Fibroblast of lung (primary cell): Measurements from ENCODE around the gene SYT13. TPM values are rescaled to one million over a fixed set of nuclear protein-coding genes. Genes with fewer than 3 reads are reported as not detected.

Experiments
- DNase-seq, 2 donors: peaks; one replicate each; pipeline versions ENCODE4 v3.0.0 to v3.0.0-alpha.2; 2010; ENCODE audit warnings: low read depth in 2 of 2
- H2AFZ ChIP-seq: 2 replicates; pipeline ENCODE4 v1.5.1; 2012; ENCODE audit warnings: low read length, control low read depth, inconsistent platforms
- H3K27ac ChIP-seq: 2 replicates; pipeline ENCODE4 v1.5.1; 2011; ENCODE audit warnings: low read length, control low read depth; ENCODE audit not compliant: insufficient read depth
- H3K27me3 ChIP-seq: 2 replicates; pipeline ENCODE4 v1.5.1; 2011; ENCODE audit warnings: mild to moderate bottlenecking, low read length; ENCODE audit not compliant: control insufficient read depth, insufficient read depth
- H3K36me3 ChIP-seq: 2 replicates; pipeline ENCODE4 v1.5.1; 2011; ENCODE audit warnings: low read length; ENCODE audit not compliant: control insufficient read depth, insufficient read depth
- H3K4me1 ChIP-seq: 2 replicates; pipeline ENCODE4 v1.5.1; 2011; ENCODE audit warnings: low read length; ENCODE audit not compliant: control insufficient read depth, insufficient read depth; ENCODE audit errors: extremely low read depth
- H3K4me2 ChIP-seq: 2 replicates; pipeline ENCODE4 v1.5.1; 2011; ENCODE audit warnings: low read length, control low read depth; ENCODE audit not compliant: insufficient read depth; ENCODE audit errors: extremely low read depth
- H3K4me3 ChIP-seq, 4 experiments: fragments of 200-600 bp in 1 of 4; sonication (generic) in 1 of 4; replicated peaks in 1 of 4; 2 replicates each; pipeline ENCODE4 v1.5.1; 2011 to 2016; ENCODE audit warnings: low read length in 4 of 4, low read depth in 3 of 4, mild to moderate bottlenecking in 3 of 4, control low read depth in 2 of 4, inconsistent platforms in 1 of 4, mixed read lengths in 1 of 4; ENCODE audit not compliant: insufficient read depth in 1 of 4; ENCODE audit errors: control extremely low read depth in 1 of 4
- H3K79me2 ChIP-seq: 2 replicates; pipeline ENCODE4 v1.5.1; 2012; ENCODE audit warnings: mild to moderate bottlenecking, low read length, inconsistent platforms; ENCODE audit not compliant: control insufficient read depth, insufficient read depth
- H3K9ac ChIP-seq: 2 replicates; pipeline ENCODE4 v1.5.1; 2011; ENCODE audit warnings: mild to moderate bottlenecking, low read length, control low read depth; ENCODE audit not compliant: insufficient read depth
- H3K9me3 ChIP-seq: 2 replicates; pipeline ENCODE4 v1.5.1; 2012; ENCODE audit warnings: low read depth, low read length; ENCODE audit not compliant: control insufficient read depth, insufficient read depth
- H4K20me1 ChIP-seq: 2 replicates; pipeline ENCODE4 v1.5.1; 2011; ENCODE audit warnings: low read length; ENCODE audit not compliant: control insufficient read depth, insufficient read depth; ENCODE audit errors: extremely low read depth
- CTCF ChIP-seq, 2 donors: IDR thresholded peaks in 1 of 2; conservative IDR thresholded peaks in 1 of 2; 1 replicate in 1 of 2; 2 replicates in 1 of 2; pipeline ENCODE4 v1.5.1; 2011 to 2012; ENCODE audit warnings: low read length in 2 of 2, control low read depth in 1 of 2, inconsistent platforms in 1 of 2, low read depth in 1 of 2, mild to moderate bottlenecking in 1 of 2
- EZH2 ChIP-seq: IDR thresholded peaks from 2 replicates; pipeline ENCODE4 v1.5.1; 2012; ENCODE audit warnings: low read length, control low read depth, mild to moderate bottlenecking; ENCODE audit errors: missing control alignments
- polyA plus RNA-seq, 2 donors: library from polyadenylated mRNA; depleted of rRNA in 1 of 2; stranded (reverse) in 1 of 2; unstranded in 1 of 2; fragments of >200 nt; gene quantifications; 2 replicates each; pipeline ENCODE4 v1.2.1, GENCODE V29; 2011 to 2012; ENCODE audit warnings: missing spikeins in 1 of 2
- total RNA-seq: library from RNA; depleted of rRNA; stranded (reverse); fragments of >200 nt; gene quantifications from 2 replicates; pipeline ENCODE4 v1.2.1, GENCODE V29; 2014

Gene SYT13
- total and polyA plus RNA-seq, 2 donors (not counting 1 experiment from before 2014, with no cell fraction given) = not detected

DNA sequence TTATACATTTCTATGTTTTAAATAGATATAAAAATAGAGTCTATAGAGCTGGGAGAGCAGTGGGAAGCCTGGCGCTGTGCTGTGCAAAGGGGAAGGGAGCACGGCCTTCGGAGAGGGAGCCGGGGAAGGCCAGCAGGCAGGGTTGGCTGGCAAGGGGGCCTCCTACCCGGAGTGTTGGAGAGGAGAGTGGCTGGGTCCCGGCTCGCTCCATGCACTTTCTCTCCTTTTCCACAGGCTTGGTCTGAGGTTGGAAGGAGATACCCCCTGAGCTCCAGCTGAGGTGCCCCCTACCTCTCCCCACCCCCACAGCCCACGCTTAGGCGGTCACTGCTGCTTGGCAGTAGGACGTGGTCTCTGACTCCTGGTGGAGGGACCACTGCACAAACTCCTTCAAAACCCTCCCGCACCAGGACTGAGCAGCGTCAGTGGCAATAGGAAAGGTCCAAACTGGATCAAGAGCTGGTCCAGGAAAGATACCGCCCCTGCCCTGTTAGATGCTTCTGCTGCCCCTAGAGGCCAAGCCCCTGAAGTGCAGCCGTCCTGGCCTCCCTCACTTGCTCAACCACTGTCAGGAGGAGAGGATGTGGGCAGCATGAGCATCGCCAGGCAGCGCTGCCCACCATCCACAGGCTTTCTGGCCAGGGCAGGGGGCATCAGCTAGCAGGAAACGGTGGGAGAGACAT, 52.9 kb downstream of the SYT13 start:
- H3K4me3 ChIP-seq = no peak overlapping the region
- no peaks in the 10 kb centered on the region for H4K20me1 ChIP-seq
- no peak overlapping the region for H3K27ac ChIP-seq
- H3K36me3 ChIP-seq = no peaks in the 10 kb centered on the region
- H3K79me2 ChIP-seq = no peaks in the 10 kb centered on the region
- H3K9ac ChIP-seq = no peak overlapping the region
- peak; percentile 34 to 59 for DNase-seq
- H3K4me1 ChIP-seq = no peaks in the 10 kb centered on the region
- no peak overlapping the region for H3K4me2 ChIP-seq
- TF ChIP-seq EZH2 = no peak
- TF ChIP-seq CTCF (conservative IDR thresholded peaks at IDR 0.05 in 1 of 2, IDR thresholded peaks at IDR 0.05 in 1 of 2; ENCODE audit: low read depth in 1 of 2, low read length in 2 of 2) = peak; percentile 75 to 93
- H3K9me3 ChIP-seq = no peaks in the 10 kb centered on the region
- H2AFZ ChIP-seq = no peak overlapping the region
- peaks cover 9% of the 10 kb centered on the region for H3K27me3 ChIP-seq

DNA sequence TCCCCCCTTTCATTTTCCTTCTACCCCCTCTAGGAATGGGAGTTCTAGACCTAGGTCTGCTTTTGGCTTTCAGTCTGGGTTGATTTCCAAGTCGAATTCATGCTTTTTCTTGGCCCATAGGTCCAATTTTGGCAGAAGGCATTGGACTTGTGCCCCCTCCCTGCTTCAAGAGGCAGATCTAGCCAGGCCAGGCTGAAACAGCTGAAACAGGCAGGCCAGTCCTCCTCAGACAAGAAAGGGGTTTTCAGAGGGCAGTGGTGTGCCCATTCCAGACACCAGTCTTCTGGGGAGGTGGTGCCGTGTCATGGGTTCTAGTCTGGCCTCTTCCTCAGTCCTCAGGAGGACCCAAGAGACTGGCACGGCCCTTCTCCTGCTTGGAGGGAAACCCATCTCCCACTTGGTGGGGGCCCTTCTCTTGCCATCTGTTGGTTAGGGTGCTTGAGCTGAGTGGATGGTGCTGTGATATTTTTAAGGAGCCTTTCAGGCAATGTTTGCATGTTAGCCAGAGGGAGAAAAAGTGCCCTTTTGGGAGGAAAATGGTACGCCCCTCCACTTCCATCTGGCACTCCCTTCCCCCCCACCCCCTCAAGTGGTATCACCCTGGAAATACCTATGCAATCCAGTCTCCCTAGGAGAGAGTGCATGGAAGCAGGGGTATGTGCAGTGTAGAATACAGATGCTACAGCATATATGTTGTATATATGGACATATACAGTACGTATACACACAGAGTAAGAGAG, 53.6 kb downstream of the SYT13 start:
- Histone ChIP-seq H3K4me1 (no peaks in the 10 kb centered on the region), H3K4me3 (no peak overlapping the region), H2AFZ (no peak overlapping the region), H4K20me1 (no peaks in the 10 kb centered on the region), H3K9me3 (no peaks in the 10 kb centered on the region), H3K9ac (no peak overlapping the region), H3K27ac (no peak overlapping the region), H3K79me2 (no peaks in the 10 kb centered on the region), H3K27me3 (peaks cover 9% of the 10 kb centered on the region), H3K4me2 (no peak overlapping the region), H3K36me3 (no peaks in the 10 kb centered on the region)
- no peak for TF ChIP-seq CTCF (conservative IDR thresholded peaks at IDR 0.05 in 1 of 2, IDR thresholded peaks at IDR 0.05 in 1 of 2; ENCODE audit: low read depth in 1 of 2, low read length in 2 of 2)
- no peak for TF ChIP-seq EZH2
- DNase-seq = no peak

DNA sequence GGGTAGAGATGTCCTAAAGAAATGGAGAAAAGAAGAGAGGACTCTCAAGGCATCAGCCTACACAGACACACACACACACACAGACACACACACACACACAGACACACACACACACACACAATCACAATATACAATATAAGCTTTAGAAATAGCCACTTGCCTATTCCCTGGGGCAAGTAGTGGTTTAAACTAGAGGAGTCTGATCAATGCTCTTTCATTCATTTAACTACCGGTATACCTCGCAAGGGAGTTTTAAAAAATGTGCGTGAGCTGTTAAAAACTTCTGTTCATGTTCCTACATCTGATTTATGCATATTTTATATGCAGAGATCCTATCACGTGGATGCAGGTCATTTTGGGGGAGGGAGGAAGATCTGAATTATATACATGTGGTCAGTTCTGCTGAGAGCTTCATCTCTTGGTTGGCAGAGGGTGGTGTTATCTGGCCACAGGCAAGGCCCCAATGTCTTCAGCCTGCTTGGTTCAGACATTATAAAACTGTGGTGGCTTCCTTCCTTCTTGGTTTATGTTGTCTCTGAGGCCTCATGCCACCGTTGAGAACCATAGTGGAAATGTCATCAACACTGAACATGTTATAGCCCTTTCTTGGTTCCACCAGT, 56.6 kb downstream of the SYT13 start:
- no peak for DNase-seq
- H3K27me3 ChIP-seq = no peaks in the 10 kb centered on the region
- H3K4me1 ChIP-seq = no peaks in the 10 kb centered on the region

More for the DNA sequence above, 56.6 kb downstream of the SYT13 start:
- Histone ChIP-seq H3K36me3 (no peaks in the 10 kb centered on the region), H3K27ac (no peak overlapping the region), H2AFZ (no peak overlapping the region), H3K79me2 (no peaks in the 10 kb centered on the region), H3K4me2 (no peak overlapping the region), H3K4me3 (no peak overlapping the region), H3K9ac (no peak overlapping the region), H4K20me1 (no peaks in the 10 kb centered on the region), H3K9me3 (no peaks in the 10 kb centered on the region)
- no peak for TF ChIP-seq EZH2
- TF ChIP-seq CTCF (conservative IDR thresholded peaks at IDR 0.05 in 1 of 2, IDR thresholded peaks at IDR 0.05 in 1 of 2; ENCODE audit: low read depth in 1 of 2, low read length in 2 of 2) = no peak
